OCI-LY1 (cell line): ENCODE results near the gene RIPK4.

Source experiments
- H2AFZ ChIP-seq: fragments of 200-600 bp; sonication (generic), shearing (Covaris generic); 2 replicates; pipeline ENCODE4 v1.6.0; 2014; ENCODE audit warnings: antibody characterized with exemption, mild to moderate bottlenecking, low read length
- H3F3A ChIP-seq: fragments of 200-600 bp; sonication (generic), shearing (Covaris generic); 2 replicates; pipeline ENCODE4 v1.6.0; 2014; ENCODE audit warnings: mild to moderate bottlenecking, antibody characterized with exemption, low read length, moderate library complexity; ENCODE audit not compliant: insufficient read depth
- H3K27ac ChIP-seq: fragments of 200-600 bp; sonication (generic); 2 replicates; pipeline ENCODE4 v1.5.1; 2014; ENCODE audit warnings: low read length, mixed run types, mild to moderate bottlenecking, low read depth; ENCODE audit not compliant: poor library complexity, severe bottlenecking
- H3K27me3 ChIP-seq: fragments of 200-600 bp; sonication (generic); 2 replicates; pipeline ENCODE4 v1.6.0; 2014; ENCODE audit warnings: antibody characterized with exemption, mild to moderate bottlenecking, low read length, moderate library complexity; ENCODE audit not compliant: insufficient read depth
- H3K36me3 ChIP-seq: fragments of 200-600 bp; sonication (generic); 2 replicates; pipeline ENCODE4 v1.6.1; 2014; ENCODE audit warnings: mild to moderate bottlenecking, antibody characterized with exemption, low read length, moderate library complexity, mixed read lengths; ENCODE audit not compliant: insufficient read depth
- H3K4me1 ChIP-seq: fragments of 200-600 bp; sonication (generic); 2 replicates; pipeline ENCODE4 v1.5.1; 2014; ENCODE audit warnings: mild to moderate bottlenecking, low read length, moderate library complexity; ENCODE audit not compliant: insufficient read depth, severe bottlenecking
- H3K4me2 ChIP-seq: fragments of 200-600 bp; sonication (generic), shearing (Covaris generic); 2 replicates; pipeline ENCODE4 v1.6.1; 2014; ENCODE audit warnings: low read length
- H3K4me3 ChIP-seq: fragments of 200-600 bp; sonication (generic); 2 replicates; pipeline ENCODE4 v1.5.1; 2014; ENCODE audit warnings: low read length, low read depth, mild to moderate bottlenecking, mixed read lengths; ENCODE audit not compliant: poor library complexity, severe bottlenecking
- H3K79me2 ChIP-seq: fragments of 200-600 bp; shearing (Covaris generic); 2 replicates; pipeline ENCODE4 v1.6.1; 2016; ENCODE audit warnings: mixed run types, low read length, mixed read lengths; ENCODE audit not compliant: insufficient read depth
- H3K9ac ChIP-seq: fragments of 200-600 bp; sonication (generic), shearing (Covaris generic); 2 replicates; pipeline ENCODE4 v1.6.1; 2014; ENCODE audit warnings: mild to moderate bottlenecking, low read length, mixed read lengths
- H3K9me2 ChIP-seq: fragments of 200-600 bp; sonication (generic), shearing (Covaris generic); 2 replicates; pipeline ENCODE4 v1.6.1; 2014; ENCODE audit warnings: low read depth, mild to moderate bottlenecking, low read length, mixed read lengths
- H3K9me3 ChIP-seq: fragments of 200-600 bp; shearing (Covaris generic); 2 replicates; pipeline ENCODE4 v1.6.1; 2014; ENCODE audit warnings: low read length, mixed read lengths
- H4K20me1 ChIP-seq: fragments of 200-600 bp; sonication (generic), shearing (Covaris generic); 2 replicates; pipeline ENCODE4 v1.6.0; 2016; ENCODE audit warnings: mild to moderate bottlenecking, low read length; ENCODE audit not compliant: insufficient read depth
- CTCF ChIP-seq: fragments of 200-600 bp; sonication (generic), shearing (Covaris generic); IDR thresholded peaks from 2 replicates; pipeline ENCODE4 v1.5.1; 2017; ENCODE audit warnings: mild to moderate bottlenecking, antibody characterized with exemption, low read length, moderate library complexity, mixed read lengths
- EZH2 ChIP-seq: fragments of 200-600 bp; sonication (generic), shearing (Covaris generic); IDR thresholded peaks from 2 replicates; pipeline ENCODE4 v1.8.0; 2017; ENCODE audit warnings: borderline replicate concordance, mixed run types, mild to moderate bottlenecking, antibody characterized with exemption, low read length, moderate library complexity, mixed read lengths

The RIPK4 gene

GRCh38 chr21:41761211-41761933 lies 5.5 kb downstream of the RIPK4 start:
- Histone ChIP-seq H3K4me2 (no peak overlapping the region), H3K36me3 (no peaks in the 10 kb centered on the region), H2AFZ (no peak overlapping the region), H3K9me3 (no peaks in the 10 kb centered on the region), H3K9me2 (no peaks in the 10 kb centered on the region), H3K27me3 (no peaks in the 10 kb centered on the region), H3K27ac (no peak overlapping the region), H3K4me1 (no peaks in the 10 kb centered on the region), H3F3A (no peaks in the 10 kb centered on the region), H4K20me1 (no peaks in the 10 kb centered on the region), H3K9ac (no peak overlapping the region), H3K79me2 (no peaks in the 10 kb centered on the region), H3K4me3 (no peak overlapping the region)
- TF ChIP-seq CTCF (no peak), EZH2 (no peak)

- no peaks in the 10 kb centered on the region for H3F3A ChIP-seq
- no peaks in the 10 kb centered on the region for H3K9me3 ChIP-seq
- H3K4me3 ChIP-seq = no peak overlapping the region
- no peaks in the 10 kb centered on the region for H3K79me2 ChIP-seq
- H2AFZ ChIP-seq = no peak overlapping the region
- no peak overlapping the region for H3K9ac ChIP-seq
- H3K27me3 ChIP-seq = no peaks in the 10 kb centered on the region
- H4K20me1 ChIP-seq = no peaks in the 10 kb centered on the region
- TF ChIP-seq CTCF (no peak), EZH2 (no peak)
- H3K4me2 ChIP-seq = no peak overlapping the region
- H3K36me3 ChIP-seq = no peaks in the 10 kb centered on the region
- H3K9me2 ChIP-seq = no peaks in the 10 kb centered on the region
- no peaks in the 10 kb centered on the region for H3K4me1 ChIP-seq
- H3K27ac ChIP-seq = no peak overlapping the region
Observed at GRCh38 chr21:41760411-41760810, 6.4 kb downstream of the RIPK4 start.

DNA sequence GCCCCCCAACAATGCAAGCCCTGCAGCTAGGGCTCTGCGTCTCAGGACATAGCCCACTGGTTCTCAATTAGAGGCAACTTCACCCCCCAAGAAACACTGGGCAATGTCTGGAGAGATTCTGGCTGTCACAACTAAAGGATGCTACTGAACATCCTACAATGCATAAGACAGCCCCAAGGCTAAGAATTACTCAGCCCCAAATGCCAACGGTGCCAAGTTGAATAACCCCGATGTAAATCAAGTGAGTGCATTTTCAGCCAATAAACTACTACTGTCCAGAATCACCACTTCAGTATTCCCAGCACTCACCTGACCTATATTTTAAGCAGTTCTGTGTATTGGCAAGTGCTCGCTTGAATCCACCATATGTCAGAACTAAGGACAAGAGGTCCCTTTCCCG lies 6.9 kb downstream of the RIPK4 start:
- Histone ChIP-seq H2AFZ (no peak overlapping the region), H3K9me3 (no peaks in the 10 kb centered on the region), H3K4me1 (no peaks in the 10 kb centered on the region), H3K27me3 (no peaks in the 10 kb centered on the region), H3F3A (no peaks in the 10 kb centered on the region), H3K4me3 (no peak overlapping the region), H3K9ac (no peak overlapping the region), H3K9me2 (no peaks in the 10 kb centered on the region), H4K20me1 (no peaks in the 10 kb centered on the region), H3K79me2 (no peaks in the 10 kb centered on the region), H3K27ac (no peak overlapping the region), H3K4me2 (no peak overlapping the region), H3K36me3 (no peaks in the 10 kb centered on the region)
- TF ChIP-seq EZH2 (no peak), CTCF (no peak)
